Astrocyte of the spinal cord (primary cell): Measurements from ENCODE around the gene API5.

Source experiments
- DNase-seq: peaks from one replicate; pipeline ENCODE4 v3.0.0; 2011; ENCODE audit warnings: low read depth, low spot score
- H3K4me3 ChIP-seq: 2 replicates; pipeline ENCODE4 v1.5.1; 2011; ENCODE audit warnings: low read depth, mild to moderate bottlenecking, low read length, moderate library complexity
- in situ Hi-C: cut with HindIII; loops from 2 replicates; pipeline ENCODE4 v1.10.0; 2017; ENCODE audit warnings: low sequenced_read_pairs
- TF ChIP-seq, protein P1 (sequence below): IDR thresholded peaks from 2 replicates; pipeline ENCODE4 v1.5.1; 2012; ENCODE audit warnings: low read depth, mild to moderate bottlenecking, low read length, inconsistent platforms

The API5 gene

GRCh38 chr11:43393765-43394355 is 82.1 kb downstream of the API5 start:
- in situ Hi-C loops: no loop called here
- TF ChIP-seq, protein P1, sequence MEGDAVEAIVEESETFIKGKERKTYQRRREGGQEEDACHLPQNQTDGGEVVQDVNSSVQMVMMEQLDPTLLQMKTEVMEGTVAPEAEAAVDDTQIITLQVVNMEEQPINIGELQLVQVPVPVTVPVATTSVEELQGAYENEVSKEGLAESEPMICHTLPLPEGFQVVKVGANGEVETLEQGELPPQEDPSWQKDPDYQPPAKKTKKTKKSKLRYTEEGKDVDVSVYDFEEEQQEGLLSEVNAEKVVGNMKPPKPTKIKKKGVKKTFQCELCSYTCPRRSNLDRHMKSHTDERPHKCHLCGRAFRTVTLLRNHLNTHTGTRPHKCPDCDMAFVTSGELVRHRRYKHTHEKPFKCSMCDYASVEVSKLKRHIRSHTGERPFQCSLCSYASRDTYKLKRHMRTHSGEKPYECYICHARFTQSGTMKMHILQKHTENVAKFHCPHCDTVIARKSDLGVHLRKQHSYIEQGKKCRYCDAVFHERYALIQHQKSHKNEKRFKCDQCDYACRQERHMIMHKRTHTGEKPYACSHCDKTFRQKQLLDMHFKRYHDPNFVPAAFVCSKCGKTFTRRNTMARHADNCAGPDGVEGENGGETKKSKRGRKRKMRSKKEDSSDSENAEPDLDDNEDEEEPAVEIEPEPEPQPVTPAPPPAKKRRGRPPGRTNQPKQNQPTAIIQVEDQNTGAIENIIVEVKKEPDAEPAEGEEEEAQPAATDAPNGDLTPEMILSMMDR: no peak

More at GRCh38 chr11:43393765-43394355, 82.1 kb downstream of the API5 start:
- no peak for DNase-seq
- no peak overlapping the region for H3K4me3 ChIP-seq
